Memory B cell (primary cell): ENCODE results near the gene THOC7.
A peak's percentile ranks its signal among the peaks of the same experiment; 100 is the strongest.

Experiments used
- ATAC-seq: fragments of 150-1000 bp; cut with Tn5 transposase; 2 replicates; pipeline ENCODE4 v1.10.0; 2021; ENCODE audit warnings: low read depth, mild to moderate bottlenecking, moderate library complexity
- DNase-seq, 2 donors: peaks; one replicate each; pipeline ENCODE4 v3.0.0; 2022; ENCODE audit warnings: low spot score in 2 of 2
- H3K27ac Mint-ChIP-seq: one replicate; pipeline ENCODE4 v1.8.0; 2022; ENCODE audit warnings: mild to moderate bottlenecking, moderate library complexity, mixed read lengths
- H3K27me3 Mint-ChIP-seq: one replicate; pipeline ENCODE4 v1.8.0; 2022; ENCODE audit warnings: mixed read lengths
- H3K36me3 Mint-ChIP-seq: one replicate; pipeline ENCODE4 v1.8.0; 2022; ENCODE audit warnings: mild to moderate bottlenecking, mixed read lengths
- H3K4me1 Mint-ChIP-seq: one replicate; pipeline ENCODE4 v1.8.0; 2022; ENCODE audit warnings: mixed read lengths
- H3K4me3 Mint-ChIP-seq: one replicate; pipeline ENCODE4 v1.8.0; 2022; ENCODE audit warnings: mild to moderate bottlenecking, moderate library complexity, mixed read lengths
- H3K9me3 Mint-ChIP-seq: one replicate; pipeline ENCODE4 v1.8.0; 2022; ENCODE audit warnings: mixed read lengths

The THOC7 gene

GRCh38 chr3:63842127-63842526 is 21.5 kb downstream of the THOC7 start:
- Mint-ChIP-seq H3K9me3 (peaks cover 3% of the 10 kb centered on the region), H3K36me3 (peaks cover 16% of the 10 kb centered on the region), H3K4me3 (no peak overlapping the region), H3K27me3 (no peaks in the 10 kb centered on the region), H3K27ac (no peak overlapping the region), H3K4me1 (peaks cover 5% of the 10 kb centered on the region)
- DNase-seq (no peak), ATAC-seq (no peak)

- no peak for DNase-seq
Observed at GRCh38 chr3:63841704-63842103, 21.9 kb downstream of the THOC7 start.

GRCh38 chr3:63832395-63832794 is 31.2 kb downstream of the THOC7 start:
- peaks cover 19% of the 10 kb centered on the region for H3K36me3 Mint-ChIP-seq
- H3K4me3 Mint-ChIP-seq = no peak overlapping the region
- ATAC-seq (no peak), DNase-seq (no peak)
- H3K9me3 Mint-ChIP-seq = no peaks in the 10 kb centered on the region
- H3K27me3 Mint-ChIP-seq = no peaks in the 10 kb centered on the region
- H3K4me1 Mint-ChIP-seq = no peaks in the 10 kb centered on the region
- no peak overlapping the region for H3K27ac Mint-ChIP-seq

More at GRCh38 chr3:63841704-63842103, 21.9 kb downstream of the THOC7 start:
- H3K4me1 Mint-ChIP-seq = peaks cover 5% of the 10 kb centered on the region
- no peak overlapping the region for H3K27ac Mint-ChIP-seq
- no peak for ATAC-seq
- peaks cover 16% of the 10 kb centered on the region for H3K36me3 Mint-ChIP-seq
- H3K27me3 Mint-ChIP-seq = no peaks in the 10 kb centered on the region
- H3K9me3 Mint-ChIP-seq = peaks cover 3% of the 10 kb centered on the region
- H3K4me3 Mint-ChIP-seq = no peak overlapping the region

GRCh38 chr3:63830526-63830925 is 33.1 kb downstream of the THOC7 start:
- Mint-ChIP-seq H3K4me3 (no peak overlapping the region), H3K27me3 (no peaks in the 10 kb centered on the region), H3K4me1 (no peaks in the 10 kb centered on the region), H3K27ac (no peak overlapping the region), H3K36me3 (peaks cover 19% of the 10 kb centered on the region), H3K9me3 (no peaks in the 10 kb centered on the region)
- ATAC-seq (no peak), DNase-seq (no peak)

GRCh38 chr3:63824309-63824708 is 39.3 kb downstream of the THOC7 start:
- H3K4me1 Mint-ChIP-seq = no peaks in the 10 kb centered on the region
- H3K9me3 Mint-ChIP-seq = no peaks in the 10 kb centered on the region
- ATAC-seq = no peak
- H3K27me3 Mint-ChIP-seq = no peaks in the 10 kb centered on the region
- no peak overlapping the region for H3K27ac Mint-ChIP-seq
- H3K36me3 Mint-ChIP-seq = peaks cover 6% of the 10 kb centered on the region
- no peak for DNase-seq
- H3K4me3 Mint-ChIP-seq = no peak overlapping the region

GRCh38 chr3:63819151-63819398 is 44.5 kb downstream of the THOC7 start, which contains the start of gene C3orf49:
Gene C3orf49 (plus strand): TSS chr3:63819299. CDS start chr3:63819472, 173 bp downstream.
- Mint-ChIP-seq H3K27ac (no peak within 1 kb of the TSS), H3K36me3 (peaks cover 3% of the 10 kb centered on the region), H3K9me3 (no peaks in the 10 kb centered on the region), H3K4me3 (no peak within 1 kb of the TSS), H3K27me3 (no peaks in the 10 kb centered on the region), H3K4me1 (peaks cover 3% of the 10 kb centered on the region)
- DNase-seq (no peak), ATAC-seq (no peak)

GRCh38 chr3:63818282-63819150 is 45.1 kb downstream of the THOC7 start:
- peaks cover 2% of the 10 kb centered on the region for H3K36me3 Mint-ChIP-seq
- peaks cover 3% of the 10 kb centered on the region for H3K4me1 Mint-ChIP-seq
- H3K4me3 Mint-ChIP-seq = no peak overlapping the region
- H3K9me3 Mint-ChIP-seq = no peaks in the 10 kb centered on the region
- peak; percentile 52 to 66 for DNase-seq
- no peaks in the 10 kb centered on the region for H3K27me3 Mint-ChIP-seq
- peak; percentile 59 for ATAC-seq
- H3K27ac Mint-ChIP-seq = no peak overlapping the region

GRCh38 chr3:63817225-63817624 is 46.4 kb downstream of the THOC7 start:
- no peak overlapping the region for H3K27ac Mint-ChIP-seq

GRCh38 chr3:63814237-63814636 is 49.4 kb downstream of the THOC7 start:
- peaks cover 1% of the 10 kb centered on the region for H3K36me3 Mint-ChIP-seq

More at GRCh38 chr3:63817225-63817624, 46.4 kb downstream of the THOC7 start:
- H3K36me3 Mint-ChIP-seq = peaks cover 1% of the 10 kb centered on the region
- no peak for ATAC-seq
- no peaks in the 10 kb centered on the region for H3K27me3 Mint-ChIP-seq
- H3K9me3 Mint-ChIP-seq = no peaks in the 10 kb centered on the region
- DNase-seq = no peak
- H3K4me1 Mint-ChIP-seq = peaks cover 3% of the 10 kb centered on the region
- H3K4me3 Mint-ChIP-seq = no peak overlapping the region

GRCh38 chr3:63809607-63810006 is 54.0 kb downstream of the THOC7 start:
- H3K36me3 Mint-ChIP-seq = no peaks in the 10 kb centered on the region
- H3K4me1 Mint-ChIP-seq = no peaks in the 10 kb centered on the region
- H3K9me3 Mint-ChIP-seq = no peaks in the 10 kb centered on the region
- no peak overlapping the region for H3K4me3 Mint-ChIP-seq
- no peaks in the 10 kb centered on the region for H3K27me3 Mint-ChIP-seq
- DNase-seq = no peak
- no peak overlapping the region for H3K27ac Mint-ChIP-seq
- ATAC-seq = no peak

More at GRCh38 chr3:63814237-63814636, 49.4 kb downstream of the THOC7 start:
- H3K27me3 Mint-ChIP-seq = no peaks in the 10 kb centered on the region
- H3K4me1 Mint-ChIP-seq = peaks cover 3% of the 10 kb centered on the region
- H3K4me3 Mint-ChIP-seq = no peak overlapping the region
- H3K9me3 Mint-ChIP-seq = no peaks in the 10 kb centered on the region
- no peak for ATAC-seq
- no peak overlapping the region for H3K27ac Mint-ChIP-seq
- DNase-seq = no peak

- no peaks in the 10 kb centered on the region for H3K4me1 Mint-ChIP-seq
- no peaks in the 10 kb centered on the region for H3K9me3 Mint-ChIP-seq
- no peaks in the 10 kb centered on the region for H3K36me3 Mint-ChIP-seq
- DNase-seq (no peak), ATAC-seq (no peak)
- no peaks in the 10 kb centered on the region for H3K27me3 Mint-ChIP-seq
- no peak overlapping the region for H3K4me3 Mint-ChIP-seq
- H3K27ac Mint-ChIP-seq = no peak overlapping the region
Observed at GRCh38 chr3:63808633-63809032, 55.0 kb downstream of the THOC7 start.

- DNase-seq = no peak
- no peak for ATAC-seq
- Mint-ChIP-seq H3K27ac (no peak overlapping the region), H3K27me3 (no peaks in the 10 kb centered on the region), H3K4me3 (no peak overlapping the region), H3K9me3 (no peaks in the 10 kb centered on the region), H3K4me1 (no peaks in the 10 kb centered on the region), H3K36me3 (no peaks in the 10 kb centered on the region)
Observed at GRCh38 chr3:63807961-63808565, 55.5 kb downstream of the THOC7 start.

- no peak overlapping the region for H3K27ac Mint-ChIP-seq
- H3K36me3 Mint-ChIP-seq = no peaks in the 10 kb centered on the region
- H3K4me3 Mint-ChIP-seq = no peak overlapping the region
- H3K4me1 Mint-ChIP-seq = no peaks in the 10 kb centered on the region
- ATAC-seq = no peak
- no peaks in the 10 kb centered on the region for H3K27me3 Mint-ChIP-seq
- no peak for DNase-seq
- H3K9me3 Mint-ChIP-seq = no peaks in the 10 kb centered on the region
Observed at GRCh38 chr3:63803911-63804310, 59.7 kb downstream of the THOC7 start.

GRCh38 chr3:63800097-63800496 is 63.5 kb downstream of the THOC7 start:
- Mint-ChIP-seq H3K27ac (no peak overlapping the region), H3K9me3 (no peaks in the 10 kb centered on the region), H3K4me1 (no peaks in the 10 kb centered on the region), H3K27me3 (peaks cover 1% of the 10 kb centered on the region), H3K36me3 (no peaks in the 10 kb centered on the region), H3K4me3 (no peak overlapping the region)
- DNase-seq (no peak), ATAC-seq (no peak)

- no peak overlapping the region for H3K4me3 Mint-ChIP-seq
- DNase-seq (no peak), ATAC-seq (no peak)
- H3K9me3 Mint-ChIP-seq = no peaks in the 10 kb centered on the region
- peaks cover 1% of the 10 kb centered on the region for H3K27me3 Mint-ChIP-seq
- H3K4me1 Mint-ChIP-seq = no peaks in the 10 kb centered on the region
- H3K27ac Mint-ChIP-seq = no peak overlapping the region
- H3K36me3 Mint-ChIP-seq = no peaks in the 10 kb centered on the region
Observed at GRCh38 chr3:63798949-63799348, 64.7 kb downstream of the THOC7 start.
